ENCODE data around the gene PPARA. TPM values are rescaled to one million over a fixed set of nuclear protein-coding genes. Genes with fewer than 3 reads are reported as not detected.

Gene PPARA
- total and polyA plus RNA-seq, 9 of the 15 experiments (the other 6 are each of a cell fraction or from before 2014, with no cell fraction given): 0.64 to 5.3 (median 3.5) TPM

DNA sequence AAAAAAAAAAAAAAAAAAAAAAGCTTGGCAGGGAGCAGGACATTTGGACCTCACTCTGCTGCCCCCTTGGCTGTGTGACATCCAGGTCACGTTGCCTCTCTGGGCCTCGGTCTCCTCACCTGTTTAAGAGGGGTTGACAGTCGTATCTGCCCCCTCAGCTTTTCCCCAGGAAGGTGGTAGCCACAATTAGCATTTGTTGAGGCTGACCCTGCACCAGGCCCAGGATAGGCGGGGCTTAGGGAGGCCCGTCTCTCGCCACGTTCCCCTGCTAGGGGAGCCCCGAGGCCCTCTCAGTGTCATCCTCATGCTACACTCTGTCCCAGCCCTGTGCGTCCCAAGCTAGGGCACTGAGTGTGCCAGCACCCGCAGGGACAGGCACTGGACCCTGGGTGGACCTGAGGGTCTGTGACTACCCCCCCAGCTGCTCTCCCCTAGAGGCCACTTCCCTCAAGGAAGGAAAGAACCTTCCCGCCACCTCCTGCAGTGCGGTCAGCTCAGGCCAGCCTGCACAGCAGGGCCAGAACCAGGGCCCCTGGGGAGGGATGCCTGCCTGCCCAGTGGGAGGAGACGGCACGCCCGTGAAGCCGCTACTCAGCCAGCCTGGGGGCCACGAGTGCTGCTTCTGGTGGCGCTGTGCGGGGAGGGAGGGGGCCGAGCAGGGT, 38.5 kb upstream of the PPARA start (continued):
- TF ChIP-seq, protein P1, sequence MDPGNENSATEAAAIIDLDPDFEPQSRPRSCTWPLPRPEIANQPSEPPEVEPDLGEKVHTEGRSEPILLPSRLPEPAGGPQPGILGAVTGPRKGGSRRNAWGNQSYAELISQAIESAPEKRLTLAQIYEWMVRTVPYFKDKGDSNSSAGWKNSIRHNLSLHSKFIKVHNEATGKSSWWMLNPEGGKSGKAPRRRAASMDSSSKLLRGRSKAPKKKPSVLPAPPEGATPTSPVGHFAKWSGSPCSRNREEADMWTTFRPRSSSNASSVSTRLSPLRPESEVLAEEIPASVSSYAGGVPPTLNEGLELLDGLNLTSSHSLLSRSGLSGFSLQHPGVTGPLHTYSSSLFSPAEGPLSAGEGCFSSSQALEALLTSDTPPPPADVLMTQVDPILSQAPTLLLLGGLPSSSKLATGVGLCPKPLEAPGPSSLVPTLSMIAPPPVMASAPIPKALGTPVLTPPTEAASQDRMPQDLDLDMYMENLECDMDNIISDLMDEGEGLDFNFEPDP (CRISPR knock-in tag; IDR thresholded peaks at IDR 0.05): no peak
- no peak for TF ChIP-seq CC2D1A (IDR thresholded peaks at IDR 0.05)
- no peak for TF ChIP-seq ZNF347 (CRISPR knock-in tag; IDR thresholded peaks at IDR 0.05; ENCODE audit: low read depth)
- no peak for TF ChIP-seq JUN (IDR thresholded peaks at IDR 0.05; ENCODE audit: borderline replicate concordance, low read depth, low read length)
- TF ChIP-seq JUN (CRISPR knock-in tag; IDR thresholded peaks at IDR 0.05; ENCODE audit: borderline replicate concordance): no peak
- peak; percentile 30 for TF ChIP-seq RBM22 (IDR thresholded peaks at IDR 0.05; ENCODE audit: low read depth, low read length, poor library complexity, severe bottlenecking)
- no peak for TF ChIP-seq E2F1 (CRISPR knock-in tag; IDR thresholded peaks at IDR 0.05)
- TF ChIP-seq ZBTB7A (IDR thresholded peaks at IDR 0.05; ENCODE audit: borderline replicate concordance, control insufficient read depth, low read depth, low read length): no peak
- no peak for TF ChIP-seq USF1 (CRISPR knock-in tag; IDR thresholded peaks at IDR 0.05)
- TF ChIP-seq, protein P2, sequence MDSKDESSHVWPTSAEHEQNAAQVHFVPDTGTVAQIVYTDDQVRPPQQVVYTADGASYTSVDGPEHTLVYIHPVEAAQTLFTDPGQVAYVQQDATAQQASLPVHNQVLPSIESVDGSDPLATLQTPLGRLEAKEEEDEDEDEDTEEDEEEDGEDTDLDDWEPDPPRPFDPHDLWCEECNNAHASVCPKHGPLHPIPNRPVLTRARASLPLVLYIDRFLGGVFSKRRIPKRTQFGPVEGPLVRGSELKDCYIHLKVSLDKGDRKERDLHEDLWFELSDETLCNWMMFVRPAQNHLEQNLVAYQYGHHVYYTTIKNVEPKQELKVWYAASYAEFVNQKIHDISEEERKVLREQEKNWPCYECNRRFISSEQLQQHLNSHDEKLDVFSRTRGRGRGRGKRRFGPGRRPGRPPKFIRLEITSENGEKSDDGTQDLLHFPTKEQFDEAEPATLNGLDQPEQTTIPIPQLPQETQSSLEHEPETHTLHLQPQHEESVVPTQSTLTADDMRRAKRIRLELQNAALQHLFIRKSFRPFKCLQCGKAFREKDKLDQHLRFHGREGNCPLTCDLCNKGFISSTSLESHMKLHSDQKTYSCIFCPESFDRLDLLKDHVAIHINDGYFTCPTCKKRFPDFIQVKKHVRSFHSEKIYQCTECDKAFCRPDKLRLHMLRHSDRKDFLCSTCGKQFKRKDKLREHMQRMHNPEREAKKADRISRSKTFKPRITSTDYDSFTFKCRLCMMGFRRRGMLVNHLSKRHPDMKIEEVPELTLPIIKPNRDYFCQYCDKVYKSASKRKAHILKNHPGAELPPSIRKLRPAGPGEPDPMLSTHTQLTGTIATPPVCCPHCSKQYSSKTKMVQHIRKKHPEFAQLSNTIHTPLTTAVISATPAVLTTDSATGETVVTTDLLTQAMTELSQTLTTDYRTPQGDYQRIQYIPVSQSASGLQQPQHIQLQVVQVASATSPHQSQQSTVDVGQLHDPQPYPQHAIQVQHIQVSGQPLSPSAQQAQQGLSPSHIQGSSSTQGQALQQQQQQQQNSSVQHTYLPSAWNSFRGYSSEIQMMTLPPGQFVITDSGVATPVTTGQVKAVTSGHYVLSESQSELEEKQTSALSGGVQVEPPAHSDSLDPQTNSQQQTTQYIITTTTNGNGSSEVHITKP (IDR thresholded peaks at IDR 0.05; ENCODE audit: partially characterized antibody): no peak
- TF ChIP-seq MCM2 (IDR thresholded peaks at IDR 0.05; ENCODE audit: low read depth): no peak

Measured in K562 (cell line).